HG03575 (cell line): ENCODE measurements around the gene BTBD2.

ENCODE experiments used
- ATAC-seq: cut with Tn5 transposase; IDR thresholded peaks from one replicate; pipeline ENCODE4 v1.9.1; 2021; ENCODE audit not compliant: unreplicated experiment, insufficient number of reproducible peaks, low FRiP score; ENCODE audit errors: extremely low read depth

BTBD2 gene

GRCh38 chr19:1974381-1975161 is 40.9 kb downstream of the BTBD2 start:
- ATAC-seq: no peak

GRCh38 chr19:1970806-1971502 is 44.6 kb downstream of the BTBD2 start:
- ATAC-seq: no peak

GRCh38 chr19:1970003-1970805 is 45.3 kb downstream of the BTBD2 start:
- ATAC-seq: no peak

- no peak for ATAC-seq
Measured at GRCh38 chr19:1969176-1970002, 46.1 kb downstream of the BTBD2 start.

GRCh38 chr19:1968279-1969175 is 47.0 kb downstream of the BTBD2 start:
- ATAC-seq: no peak

DNA sequence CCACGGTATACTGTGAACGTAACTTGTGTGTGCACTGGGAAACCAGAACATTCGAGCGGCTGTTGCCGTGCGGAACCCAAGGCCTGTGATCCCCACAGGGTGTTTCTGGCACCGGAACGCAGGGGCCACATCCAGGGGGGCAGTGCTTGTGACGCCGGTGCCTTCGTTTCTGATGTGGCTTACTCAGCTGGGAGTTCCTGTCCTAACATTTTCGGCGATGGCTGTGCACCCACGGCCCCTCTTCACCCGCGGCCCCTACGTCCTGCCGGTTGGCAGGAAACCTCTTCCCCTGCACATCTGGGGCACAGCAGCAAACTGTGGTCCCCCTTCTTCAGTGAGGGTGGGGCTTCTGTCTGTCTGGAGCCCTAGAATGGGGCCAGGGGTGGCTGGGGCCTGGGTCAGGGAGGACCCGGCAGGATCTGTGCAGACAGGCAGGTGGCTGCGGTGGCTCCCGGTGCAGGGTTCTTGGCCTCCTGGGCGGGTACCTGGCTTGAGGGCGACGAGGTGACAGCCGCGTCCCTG is 48.4 kb downstream of the BTBD2 start:
- ATAC-seq: no peak

DNA sequence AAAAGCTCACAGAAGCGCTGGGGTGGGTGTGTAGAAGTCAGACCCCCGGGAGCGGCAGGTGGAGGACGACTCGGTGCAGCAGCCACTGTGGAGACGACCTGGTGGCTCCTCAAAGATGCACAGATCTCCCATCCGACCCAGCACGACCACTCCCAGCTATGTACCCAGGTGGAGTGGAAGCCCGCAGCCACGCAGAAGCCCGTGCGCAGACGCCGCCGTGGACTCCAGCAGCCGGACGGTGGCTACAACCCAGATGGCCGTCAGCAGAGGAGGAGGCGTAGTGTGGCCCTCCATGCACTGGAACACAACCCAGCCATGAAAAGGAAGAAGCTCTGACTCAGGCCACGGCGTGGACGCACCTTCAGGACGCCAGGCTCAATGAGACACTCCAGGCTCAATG is 52.8 kb downstream of the BTBD2 start:
- no peak for ATAC-seq

GRCh38 chr19:1961000-1961883 is 54.3 kb downstream of the BTBD2 start:
- ATAC-seq: no peak

GRCh38 chr19:1959928-1960589 is 55.5 kb downstream of the BTBD2 start:
- ATAC-seq: no peak

DNA sequence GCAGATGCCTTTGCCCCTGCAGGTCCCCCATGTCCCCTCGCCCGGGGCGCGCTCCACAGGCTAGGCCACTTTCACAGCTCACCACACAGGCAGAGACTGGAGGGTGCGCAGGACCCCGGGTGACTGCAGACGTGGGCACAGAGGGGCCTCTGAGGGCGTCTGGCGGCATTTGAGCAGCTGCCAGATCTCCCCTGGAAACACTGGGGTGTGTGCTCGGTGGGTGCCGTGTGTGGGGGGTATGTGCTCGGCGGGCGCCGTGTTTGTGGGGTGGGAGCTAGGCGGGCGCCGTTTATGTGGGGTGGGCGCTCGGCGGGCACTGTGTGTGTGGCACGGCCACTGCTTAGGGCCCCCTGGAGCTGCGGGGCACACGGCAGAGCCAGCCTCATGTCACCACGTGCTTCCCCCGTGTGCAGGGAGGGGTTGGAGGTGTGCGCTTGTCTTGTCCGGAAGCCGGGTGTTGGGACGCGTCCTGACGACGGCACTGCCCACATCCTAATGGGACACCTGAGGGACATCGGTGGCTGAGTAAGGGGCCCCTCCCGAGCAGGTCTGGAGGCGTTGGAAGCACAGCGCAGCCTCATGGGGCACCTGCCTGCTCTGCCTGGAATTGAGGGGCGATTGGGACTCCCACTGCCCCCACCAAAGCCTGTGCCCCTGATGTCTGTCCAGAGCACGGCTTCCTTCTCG is 57.8 kb downstream of the BTBD2 start:
- ATAC-seq: no peak

DNA sequence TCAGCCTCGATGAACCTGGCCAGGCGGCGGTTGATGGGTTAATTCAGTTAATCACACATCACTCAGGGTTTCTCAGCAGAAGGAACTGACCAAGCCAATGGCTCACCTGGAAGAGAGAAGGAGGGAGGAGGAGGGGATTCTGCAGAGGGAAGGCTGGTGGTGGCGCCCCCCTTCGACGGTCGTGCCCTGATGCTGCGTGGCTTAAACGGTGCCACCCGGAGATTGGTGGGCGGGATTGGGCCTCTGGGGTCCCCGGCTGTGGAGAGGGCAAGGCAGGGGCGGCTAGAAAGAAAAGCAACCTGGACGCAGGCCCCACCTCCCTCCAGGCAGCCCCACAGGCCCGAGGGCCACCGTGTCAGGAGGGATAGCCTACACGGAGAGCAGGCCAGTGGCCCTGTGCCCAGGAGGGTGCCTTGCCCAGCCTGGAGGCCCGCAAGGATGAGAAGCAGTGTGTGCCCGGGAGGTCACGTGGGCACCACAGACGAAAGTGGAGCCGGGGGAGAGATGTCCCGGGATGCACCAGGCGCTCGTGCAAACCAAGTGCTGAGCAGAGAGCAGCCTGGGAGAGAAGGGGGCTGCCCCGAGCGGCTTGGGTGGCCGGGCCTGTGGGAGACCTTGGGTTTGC is 58.5 kb downstream of the BTBD2 start:
- no peak for ATAC-seq

GRCh38 chr19:1956122-1956494 is 59.4 kb downstream of the BTBD2 start:
- no peak for ATAC-seq

DNA sequence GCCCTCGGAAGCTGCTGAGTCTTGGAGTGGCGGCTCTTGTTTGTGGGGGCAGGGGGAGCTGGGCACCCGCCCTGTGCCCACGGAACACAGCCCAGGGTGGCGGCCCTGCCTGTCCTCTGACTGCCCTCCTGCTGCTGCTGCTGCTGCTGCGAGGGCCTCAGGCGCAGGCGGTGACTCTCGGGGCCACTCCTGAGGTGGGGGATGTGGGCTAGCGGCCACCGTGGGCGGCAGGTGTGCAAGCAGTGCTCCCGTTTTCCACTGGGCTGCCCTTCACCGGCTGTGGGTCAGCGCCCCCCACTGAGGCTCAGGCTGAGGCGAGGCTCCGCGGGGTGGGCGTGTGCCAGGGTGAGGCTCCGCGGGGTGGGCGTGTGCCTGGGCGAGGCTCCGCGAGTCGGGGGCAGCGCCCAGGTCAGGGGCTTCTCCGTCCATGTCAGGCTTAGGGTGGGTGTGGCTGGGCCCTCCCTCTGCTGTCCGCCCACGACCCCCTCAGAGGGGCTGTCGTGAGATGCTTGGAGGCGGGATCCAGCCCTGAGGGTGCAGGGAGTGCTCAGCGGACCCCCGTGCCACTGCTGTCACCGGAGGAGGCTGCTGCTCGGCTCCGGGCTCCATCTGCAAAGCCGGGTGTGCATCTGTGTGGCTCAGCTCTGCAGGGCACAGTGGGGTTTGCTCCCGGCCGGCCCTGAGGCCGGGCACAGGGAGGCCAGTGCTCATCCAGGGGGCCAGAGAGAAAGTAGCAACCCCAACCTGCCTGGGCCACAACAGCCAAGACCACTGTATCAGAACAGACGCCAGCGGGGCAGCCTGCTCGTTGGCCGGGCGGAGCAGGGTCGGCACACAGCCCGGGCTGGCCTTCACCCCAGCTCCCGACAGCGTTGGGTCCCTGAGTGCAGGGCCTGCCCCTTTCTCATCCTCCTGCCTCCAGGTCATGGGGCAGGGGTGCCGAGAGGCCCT is 60.1 kb downstream of the BTBD2 start:
- ATAC-seq: no peak

DNA sequence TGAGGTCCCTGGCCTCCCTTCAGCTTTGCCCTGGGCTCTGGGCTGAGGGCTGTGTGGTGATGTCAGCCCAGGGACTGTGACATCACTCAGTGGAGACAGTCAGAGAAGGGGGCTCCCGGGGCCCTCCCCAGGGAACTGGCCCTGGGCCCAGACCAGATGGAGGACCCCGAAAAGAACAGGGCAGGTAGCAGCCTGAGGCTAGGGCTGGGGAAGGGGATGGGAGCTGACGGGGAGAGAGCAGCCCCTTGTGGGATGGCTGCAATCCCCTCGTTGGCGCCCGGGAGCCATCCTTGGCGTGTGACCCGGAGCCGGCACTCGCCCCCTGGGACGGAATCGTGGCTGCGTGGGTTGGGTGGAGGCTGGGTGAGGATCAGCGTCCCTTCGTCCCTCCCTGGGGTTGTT is 61.0 kb downstream of the BTBD2 start:
- no peak for ATAC-seq
